ENCODE data around the gene DLGAP1. TPM values are rescaled to one million over a fixed set of nuclear protein-coding genes. Genes with fewer than 3 reads are reported as not detected.

DLGAP1 gene
- total RNA-seq, 4 donors from 2014 or later: 0.22 to 1.5 (median 0.56) TPM

GRCh38 chr18:3875376-3875775, 579.7 kb downstream of the DLGAP1 start:
- H3K27me3 ChIP-seq: peaks cover 37% of the 10 kb centered on the region
- H3K27ac ChIP-seq: no peak overlapping the region
- no peak overlapping the region for H3K4me3 ChIP-seq
- no peaks in the 10 kb centered on the region for H3K4me1 ChIP-seq
- no peaks in the 10 kb centered on the region for H3K9me3 ChIP-seq
- WGBS, 2 donors (ENCODE audit: low coverage in 1 of 2): 48 to 73% methylated on average over 2 of the region's 2 CpGs
- no peak for ATAC-seq
- no peak for TF ChIP-seq EP300 (IDR thresholded peaks at IDR 0.05)
- no peak for TF ChIP-seq POLR2AphosphoS5 (IDR thresholded peaks at IDR 0.05)
- no peak for TF ChIP-seq CTCF (IDR thresholded peaks at IDR 0.05)
- H3K36me3 ChIP-seq: no peaks in the 10 kb centered on the region

GRCh38 chr18:3874581-3874980, 580.5 kb downstream of the DLGAP1 start:
- WGBS, 2 donors (ENCODE audit: low coverage in 1 of 2): 60 to 86% methylated on average over 2 to 3 of the region's 3 CpGs
- Histone ChIP-seq H3K27me3 (peaks cover 33% of the 10 kb centered on the region), H3K36me3 (no peaks in the 10 kb centered on the region), H3K27ac (no peak overlapping the region), H3K4me1 (no peaks in the 10 kb centered on the region), H3K4me3 (no peak overlapping the region), H3K9me3 (no peaks in the 10 kb centered on the region)
- ATAC-seq: no peak
- TF ChIP-seq POLR2A (IDR thresholded peaks at IDR 0.05) (no peak), EP300 (IDR thresholded peaks at IDR 0.05) (no peak), POLR2AphosphoS5 (IDR thresholded peaks at IDR 0.05) (no peak), CTCF (IDR thresholded peaks at IDR 0.05) (no peak)

GRCh38 chr18:3874125-3874524, 581.0 kb downstream of the DLGAP1 start:
- H3K4me1 ChIP-seq: no peaks in the 10 kb centered on the region
- H3K4me3 ChIP-seq: no peak overlapping the region
- no peak overlapping the region for H3K27ac ChIP-seq
- TF ChIP-seq POLR2A (IDR thresholded peaks at IDR 0.05): no peak
- WGBS, 2 donors (ENCODE audit: low coverage in 1 of 2): 4 to 18% methylated on average over 4 to 7 of the region's 7 CpGs
- no peak for ATAC-seq
- H3K36me3 ChIP-seq: no peaks in the 10 kb centered on the region
- H3K27me3 ChIP-seq: peaks cover 29% of the 10 kb centered on the region
- H3K9me3 ChIP-seq: no peaks in the 10 kb centered on the region

GRCh38 chr18:3873698-3874097, 581.4 kb downstream of the DLGAP1 start:
- H3K4me3 ChIP-seq: no peak overlapping the region
- 73 to 83% methylated on average over 1 of the region's 1 CpG for WGBS, 2 donors (ENCODE audit: low coverage in 1 of 2)

GRCh38 chr18:3873211-3873610, 581.9 kb downstream of the DLGAP1 start:
- no peak for ATAC-seq

More at GRCh38 chr18:3873698-3874097, 581.4 kb downstream of the DLGAP1 start:
- H3K9me3 ChIP-seq: no peaks in the 10 kb centered on the region
- H3K4me1 ChIP-seq: no peaks in the 10 kb centered on the region
- no peak for TF ChIP-seq CTCF (IDR thresholded peaks at IDR 0.05)
- no peak for TF ChIP-seq POLR2AphosphoS5 (IDR thresholded peaks at IDR 0.05)
- no peak for TF ChIP-seq EP300 (IDR thresholded peaks at IDR 0.05)
- H3K27ac ChIP-seq: no peak overlapping the region
- no peak for ATAC-seq
- H3K36me3 ChIP-seq: no peaks in the 10 kb centered on the region
- H3K27me3 ChIP-seq: peaks cover 25% of the 10 kb centered on the region

More at GRCh38 chr18:3873211-3873610, 581.9 kb downstream of the DLGAP1 start:
- TF ChIP-seq POLR2AphosphoS5 (IDR thresholded peaks at IDR 0.05) (no peak), EP300 (IDR thresholded peaks at IDR 0.05) (no peak), CTCF (IDR thresholded peaks at IDR 0.05) (no peak), POLR2A (IDR thresholded peaks at IDR 0.05) (no peak)
- Histone ChIP-seq H3K36me3 (no peaks in the 10 kb centered on the region), H3K9me3 (no peaks in the 10 kb centered on the region), H3K27me3 (peaks cover 23% of the 10 kb centered on the region), H3K27ac (no peak overlapping the region), H3K4me3 (no peak overlapping the region), H3K4me1 (no peaks in the 10 kb centered on the region)

Data from gastroesophageal sphincter (tissue), 4 donors.